Measurements from ENCODE around the gene PGBD1. TPM values are rescaled to one million over a fixed set of nuclear protein-coding genes. Genes with fewer than 3 reads are reported as not detected.

The PGBD1 gene
- total RNA-seq, result 1 to 10 TPM; 5.8 to 8.7 (median 7.1) TPM

- DNase-seq (ENCODE audit: extremely low spot score), result no peak
- peaks cover 0 to 6% (median 0%) of the 10 kb centered on the region in 4 donors for H3K9me3 ChIP-seq
- H3K4me1 ChIP-seq, result peaks cover 6 to 17% (median 14%) of the 10 kb centered on the region in 4 donors
- TF ChIP-seq POLR2AphosphoS5 (IDR thresholded peaks at IDR 0.05) (peak; percentile 34 to 68), CTCF (IDR thresholded peaks at IDR 0.05) (no peak)
- H3K27me3 ChIP-seq, result no peaks in the 10 kb centered on the region
- H3K27ac ChIP-seq (replicated peaks in 1 of 4), result peak within 1 kb of the TSS; percentile 74 to 81 (median 79)
- peaks cover 5 to 42% (median 37%) of the 10 kb centered on the region in 4 donors for H3K36me3 ChIP-seq
- H3K4me3 ChIP-seq, result peak within 1 kb of the TSS; percentile 69 to 77 (median 76)
- 0% methylated on average over 20 of the region's 50 CpGs for WGBS
- intact Hi-C loops (cut with DNase I), result loop anchor here (5.0 kb wide), 1 partner anchor 51 kb away; no protein-coding TSS in a partner anchor
Observed at GRCh38 chr6:28281288-28282064, at the start of gene PGBD1. Gene PGBD1 (plus strand): TSS chr6:28281572. CDS start chr6:28283814, 2,242 bp downstream.

GRCh38 chr6:28232785-28233184 is 48.6 kb upstream of the PGBD1 start:
- intact Hi-C loops (cut with DNase I), result no loop called here
- H3K27me3 ChIP-seq, result no peaks in the 10 kb centered on the region
- DNase-seq (ENCODE audit: extremely low spot score), result no peak
- no peaks in the 10 kb centered on the region for H3K9me3 ChIP-seq
- no peaks in the 10 kb centered on the region for H3K4me1 ChIP-seq
- WGBS, result 94% methylated on average over 11 of the region's 11 CpGs
- H3K27ac ChIP-seq (replicated peaks in 1 of 4), result no peak overlapping the region
- peaks cover 43 to 73% (median 61%) of the 10 kb centered on the region in 4 donors for H3K36me3 ChIP-seq
- TF ChIP-seq CTCF (IDR thresholded peaks at IDR 0.05) (no peak), POLR2A (IDR thresholded peaks at IDR 0.05; ENCODE audit: low read depth) (no peak), EP300 (IDR thresholded peaks at IDR 0.05) (no peak), POLR2AphosphoS5 (IDR thresholded peaks at IDR 0.05) (no peak)
- H3K4me3 ChIP-seq, result no peak overlapping the region

GRCh38 chr6:28235912-28236452 is 45.4 kb upstream of the PGBD1 start:
- intact Hi-C loops (cut with DNase I), result no loop called here
- H3K4me1 ChIP-seq, result no peaks in the 10 kb centered on the region
- H3K27ac ChIP-seq (replicated peaks in 1 of 4), result no peak overlapping the region
- no peaks in the 10 kb centered on the region for H3K9me3 ChIP-seq
- no peaks in the 10 kb centered on the region for H3K27me3 ChIP-seq
- DNase-seq (ENCODE audit: extremely low spot score), result no peak
- peaks cover 17 to 56% (median 30%) of the 10 kb centered on the region in 4 donors for H3K36me3 ChIP-seq
- no peak overlapping the region for H3K4me3 ChIP-seq
- WGBS, result 93% methylated on average over 3 of the region's 3 CpGs
- TF ChIP-seq POLR2A (IDR thresholded peaks at IDR 0.05; ENCODE audit: low read depth), result no peak
- no peak for TF ChIP-seq CTCF (IDR thresholded peaks at IDR 0.05)
- no peak for TF ChIP-seq EP300 (IDR thresholded peaks at IDR 0.05)
- TF ChIP-seq POLR2AphosphoS5 (IDR thresholded peaks at IDR 0.05), result no peak

- Histone ChIP-seq H3K27ac (replicated peaks in 1 of 4) (no peak overlapping the region), H3K4me3 (no peak overlapping the region), H3K27me3 (no peaks in the 10 kb centered on the region), H3K36me3 (peaks cover 7 to 36% (median 12%) of the 10 kb centered on the region in 4 donors), H3K4me1 (no peaks in the 10 kb centered on the region), H3K9me3 (no peaks in the 10 kb centered on the region)
- TF ChIP-seq EP300 (IDR thresholded peaks at IDR 0.05), result no peak
- TF ChIP-seq CTCF (IDR thresholded peaks at IDR 0.05), result no peak
- no peak for TF ChIP-seq POLR2AphosphoS5 (IDR thresholded peaks at IDR 0.05)
- no peak for TF ChIP-seq POLR2A (IDR thresholded peaks at IDR 0.05; ENCODE audit: low read depth)
- intact Hi-C loops (cut with DNase I), result no loop called here
- DNase-seq (ENCODE audit: extremely low spot score), result no peak
- 89% methylated on average over 1 of the region's 1 CpG for WGBS
Observed at GRCh38 chr6:28239636-28240035, 41.7 kb upstream of the PGBD1 start.
